ENCODE measurements around the gene SAMD11. TPM values are rescaled to one million over a fixed set of nuclear protein-coding genes. Genes with fewer than 3 reads are reported as not detected.
A peak's percentile ranks its signal among the peaks of the same experiment; 100 is the strongest.

The SAMD11 gene
- total RNA-seq, 2 donors from 2014 or later, result 2.1 to 2.3 TPM

DNA sequence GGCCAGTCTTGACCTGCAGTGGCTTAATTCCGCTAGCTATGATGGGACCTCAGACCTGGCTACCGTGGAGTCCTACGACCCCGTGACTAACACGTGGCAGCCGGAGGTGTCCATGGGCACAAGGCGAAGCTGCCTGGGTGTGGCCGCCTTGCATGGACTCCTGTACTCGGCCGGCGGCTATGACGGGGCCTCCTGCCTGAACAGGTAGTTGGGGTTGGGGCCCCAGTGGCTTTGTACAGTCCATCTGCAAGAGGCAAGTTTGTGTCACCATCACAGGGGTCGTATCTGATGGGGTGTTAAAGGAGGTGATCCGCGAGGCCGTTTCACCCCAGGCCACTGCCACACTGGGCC lies 39.6 kb downstream of the SAMD11 start:
- WGBS, 2 donors, result 90% methylated on average over 2 to 16 of the region's 16 CpGs
- no peak overlapping the region for H3K4me3 ChIP-seq
- TF ChIP-seq, protein P1, sequence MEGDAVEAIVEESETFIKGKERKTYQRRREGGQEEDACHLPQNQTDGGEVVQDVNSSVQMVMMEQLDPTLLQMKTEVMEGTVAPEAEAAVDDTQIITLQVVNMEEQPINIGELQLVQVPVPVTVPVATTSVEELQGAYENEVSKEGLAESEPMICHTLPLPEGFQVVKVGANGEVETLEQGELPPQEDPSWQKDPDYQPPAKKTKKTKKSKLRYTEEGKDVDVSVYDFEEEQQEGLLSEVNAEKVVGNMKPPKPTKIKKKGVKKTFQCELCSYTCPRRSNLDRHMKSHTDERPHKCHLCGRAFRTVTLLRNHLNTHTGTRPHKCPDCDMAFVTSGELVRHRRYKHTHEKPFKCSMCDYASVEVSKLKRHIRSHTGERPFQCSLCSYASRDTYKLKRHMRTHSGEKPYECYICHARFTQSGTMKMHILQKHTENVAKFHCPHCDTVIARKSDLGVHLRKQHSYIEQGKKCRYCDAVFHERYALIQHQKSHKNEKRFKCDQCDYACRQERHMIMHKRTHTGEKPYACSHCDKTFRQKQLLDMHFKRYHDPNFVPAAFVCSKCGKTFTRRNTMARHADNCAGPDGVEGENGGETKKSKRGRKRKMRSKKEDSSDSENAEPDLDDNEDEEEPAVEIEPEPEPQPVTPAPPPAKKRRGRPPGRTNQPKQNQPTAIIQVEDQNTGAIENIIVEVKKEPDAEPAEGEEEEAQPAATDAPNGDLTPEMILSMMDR (IDR thresholded peaks at IDR 0.05), result no peak
- no peak for TF ChIP-seq POLR2A (IDR thresholded peaks at IDR 0.05)
- no peaks in the 10 kb centered on the region for H3K36me3 ChIP-seq (replicated peaks in 1 of 2; ENCODE audit: insufficient read depth in 1 of 2, low read depth in 2 of 2)
- intact Hi-C loops (cut with DNase I), result no loop called here
- ATAC-seq (no peak), DNase-seq (no peak)
- no peak overlapping the region for H3K27ac ChIP-seq
- H3K9me3 ChIP-seq, result no peaks in the 10 kb centered on the region
- H3K27me3 ChIP-seq, result no peaks in the 10 kb centered on the region
- peaks cover 40% of the 10 kb centered on the region for H3K4me1 ChIP-seq

DNA sequence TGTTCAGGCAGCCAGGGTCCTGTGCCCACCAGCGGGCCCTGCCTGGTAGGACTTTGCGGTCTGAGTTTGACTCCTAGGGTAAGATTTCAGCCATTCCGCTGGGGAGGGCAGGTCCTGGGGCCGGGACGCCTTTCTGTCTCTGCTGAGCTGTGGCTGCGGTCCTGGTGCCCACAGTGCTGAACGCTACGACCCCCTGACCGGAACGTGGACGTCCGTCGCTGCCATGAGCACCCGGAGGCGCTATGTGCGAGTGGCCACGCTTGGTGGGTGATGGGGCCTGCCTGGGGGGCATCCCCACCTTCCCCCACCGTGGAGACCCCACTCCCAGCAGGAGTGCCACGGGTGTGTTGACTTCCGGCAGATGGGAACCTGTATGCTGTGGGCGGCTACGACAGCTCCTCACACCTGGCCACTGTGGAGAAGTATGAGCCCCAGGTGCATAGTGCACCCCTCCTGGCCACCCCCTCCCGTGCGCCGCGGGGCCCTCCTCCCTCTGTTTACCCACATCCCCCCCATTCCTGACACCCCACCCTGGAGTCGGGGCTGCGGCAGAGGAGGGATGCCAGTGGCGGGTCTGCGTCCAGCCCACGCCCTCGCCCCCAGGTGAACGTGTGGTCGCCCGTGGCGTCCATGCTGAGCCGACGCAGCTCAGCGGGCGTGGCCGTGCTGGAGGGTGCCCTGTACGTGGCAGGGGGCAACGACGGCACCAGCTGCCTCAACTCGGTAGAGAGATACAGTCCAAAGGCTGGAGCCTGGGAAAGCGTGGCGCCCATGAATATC lies 40.2 kb downstream of the SAMD11 start:
- Histone ChIP-seq H3K4me1 (peaks cover 37% of the 10 kb centered on the region), H3K27ac (no peak overlapping the region), H3K9me3 (no peaks in the 10 kb centered on the region), H3K4me3 (no peak overlapping the region), H3K27me3 (no peaks in the 10 kb centered on the region), H3K36me3 (replicated peaks in 1 of 2; ENCODE audit: insufficient read depth in 1 of 2, low read depth in 2 of 2) (no peaks in the 10 kb centered on the region)
- WGBS, 2 donors, result 90 to 95% methylated on average over 17 to 28 of the region's 47 CpGs
- TF ChIP-seq, protein P1 (IDR thresholded peaks at IDR 0.05), result no peak
- no peak for TF ChIP-seq POLR2A (IDR thresholded peaks at IDR 0.05)
- intact Hi-C loops (cut with DNase I), result no loop called here
- ATAC-seq, result no peak
- DNase-seq, result no peak

DNA sequence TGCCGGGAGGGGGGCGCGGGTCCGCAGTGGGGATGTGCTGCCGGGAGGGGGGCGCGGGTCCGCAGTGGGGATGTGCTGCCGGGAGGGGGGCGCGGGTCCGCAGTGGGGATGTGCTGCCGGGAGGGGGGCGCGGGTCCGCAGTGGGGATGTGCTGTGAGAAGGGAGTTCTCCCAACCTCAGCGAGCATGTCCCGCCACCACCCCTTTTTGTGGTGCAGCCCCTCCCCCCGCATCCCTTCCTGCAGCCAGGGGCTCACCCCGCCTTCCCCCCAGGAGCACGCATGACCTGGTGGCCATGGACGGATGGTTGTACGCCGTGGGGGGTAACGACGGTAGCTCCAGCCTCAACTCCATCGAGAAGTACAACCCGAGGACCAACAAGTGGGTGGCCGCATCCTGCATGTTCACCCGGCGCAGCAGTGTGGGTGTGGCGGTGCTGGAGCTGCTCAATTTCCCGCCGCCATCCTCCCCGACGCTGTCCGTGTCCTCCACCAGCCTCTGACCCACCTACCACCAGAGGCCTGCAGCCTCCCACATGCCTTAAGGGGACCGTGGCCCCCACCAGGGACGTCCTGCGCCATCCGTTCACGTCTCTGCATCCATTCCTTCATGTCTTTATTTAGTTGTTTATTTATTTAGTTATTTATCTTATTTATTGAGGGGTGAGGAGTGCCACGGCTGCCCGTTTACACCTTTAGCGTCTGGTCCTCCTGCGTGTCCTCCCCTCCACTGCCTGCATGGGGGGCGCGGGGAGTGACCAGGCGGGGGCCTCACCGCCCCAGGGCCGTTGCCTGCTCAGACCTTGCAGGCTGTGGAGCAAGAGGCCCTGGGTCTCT lies 41.2 kb downstream of the SAMD11 start:
- intact Hi-C loops (cut with DNase I), result no loop called here
- no peaks in the 10 kb centered on the region for H3K36me3 ChIP-seq (replicated peaks in 1 of 2; ENCODE audit: insufficient read depth in 1 of 2, low read depth in 2 of 2)
- H3K4me1 ChIP-seq, result peaks cover 30% of the 10 kb centered on the region
- no peak overlapping the region for H3K4me3 ChIP-seq
- DNase-seq (no peak), ATAC-seq (no peak)
- no peaks in the 10 kb centered on the region for H3K9me3 ChIP-seq
- no peak overlapping the region for H3K27ac ChIP-seq
- 91 to 93% methylated on average over 21 to 35 of the region's 51 CpGs for WGBS, 2 donors
- no peak for TF ChIP-seq POLR2A (IDR thresholded peaks at IDR 0.05)
- TF ChIP-seq, protein P1 (IDR thresholded peaks at IDR 0.05), result no peak
- no peaks in the 10 kb centered on the region for H3K27me3 ChIP-seq

DNA sequence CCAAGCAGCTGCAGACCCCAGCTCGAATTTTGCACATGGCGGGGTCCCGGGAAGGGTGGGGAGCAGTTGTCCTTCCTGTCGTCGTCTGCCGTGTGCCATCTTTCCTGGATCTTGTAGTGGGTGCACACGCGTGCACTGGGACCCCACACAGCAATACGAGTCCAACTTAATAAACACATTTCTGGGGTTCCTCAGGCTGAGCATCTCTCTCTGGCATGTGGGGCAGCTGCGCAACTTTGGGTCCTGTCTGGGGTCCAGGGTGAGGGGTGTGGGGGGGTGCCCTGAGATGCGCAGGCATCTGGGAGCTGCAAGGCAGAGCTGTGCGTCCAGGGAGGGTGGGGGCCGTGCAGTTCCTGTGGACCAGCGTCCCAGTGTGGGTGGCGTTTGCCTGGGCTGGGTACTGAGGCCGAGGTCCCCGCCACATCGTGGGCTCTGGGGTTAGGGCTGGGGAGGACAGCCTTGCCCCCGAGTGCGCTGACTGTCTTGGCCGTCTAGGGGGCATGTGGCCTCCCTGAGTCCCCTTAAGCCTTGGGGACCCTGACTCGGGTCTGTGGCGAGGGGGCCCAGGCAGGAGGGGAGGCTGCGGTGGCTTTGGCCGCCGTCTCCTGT lies 41.9 kb downstream of the SAMD11 start:
- no peak for ATAC-seq

More for the DNA sequence above, 41.9 kb downstream of the SAMD11 start:
- H3K27me3 ChIP-seq, result peaks cover 0 to 2% of the 10 kb centered on the region in 2 donors
- intact Hi-C loops (cut with DNase I), result no loop called here
- H3K4me1 ChIP-seq, result peaks cover 25% of the 10 kb centered on the region
- DNase-seq, result no peak
- H3K9me3 ChIP-seq, result no peaks in the 10 kb centered on the region
- no peak overlapping the region for H3K4me3 ChIP-seq
- H3K27ac ChIP-seq, result peak overlapping the region in 2 of 4 donors; percentile 72 to 82
- TF ChIP-seq POLR2A (IDR thresholded peaks at IDR 0.05), result no peak
- TF ChIP-seq, protein P1 (IDR thresholded peaks at IDR 0.05), result no peak
- 80% methylated on average over 25 of the region's 26 CpGs; no CpG with 5 or more reads in 1 of the 2 donors for WGBS, 2 donors
- H3K36me3 ChIP-seq (replicated peaks in 1 of 2; ENCODE audit: insufficient read depth in 1 of 2, low read depth in 2 of 2), result no peaks in the 10 kb centered on the region
